AG04449 (cell line): ENCODE data around the gene NISCH.

ENCODE experiments used
- CTCF ChIA-PET: fragments of 350-600 bp; formaldehyde crosslinking; extraction: SDS; loops from one replicate; lab custom pipeline; 2021; ENCODE audit warnings: antibody characterized with exemption; lab: Yijun Ruan, JAX
- POLR2A ChIA-PET: fragments of 400-600, 350-600 bp; formaldehyde crosslinking; extraction: SDS; loops from one replicate; lab custom pipeline; 2020; ENCODE audit warnings: antibody characterized with exemption, inconsistent platforms; lab: Yijun Ruan, JAX
- DNase-seq: peaks from one replicate; pipeline ENCODE4 v3.0.0-alpha.2; 2010; ENCODE audit warnings: low read depth, low spot score
- H3K4me3 ChIP-seq: 2 replicates; pipeline ENCODE4 v1.5.1; 2011; ENCODE audit warnings: low read depth, mild to moderate bottlenecking, control low read depth, low read length
- TF ChIP-seq, protein P1 (sequence below): IDR thresholded peaks from one replicate; pipeline ENCODE4 v1.5.1; 2011; ENCODE audit warnings: mild to moderate bottlenecking, moderate library complexity, low read length, control low read depth, inconsistent platforms; ENCODE audit not compliant: insufficient read depth; ENCODE audit errors: missing control alignments

NISCH gene

DNA sequence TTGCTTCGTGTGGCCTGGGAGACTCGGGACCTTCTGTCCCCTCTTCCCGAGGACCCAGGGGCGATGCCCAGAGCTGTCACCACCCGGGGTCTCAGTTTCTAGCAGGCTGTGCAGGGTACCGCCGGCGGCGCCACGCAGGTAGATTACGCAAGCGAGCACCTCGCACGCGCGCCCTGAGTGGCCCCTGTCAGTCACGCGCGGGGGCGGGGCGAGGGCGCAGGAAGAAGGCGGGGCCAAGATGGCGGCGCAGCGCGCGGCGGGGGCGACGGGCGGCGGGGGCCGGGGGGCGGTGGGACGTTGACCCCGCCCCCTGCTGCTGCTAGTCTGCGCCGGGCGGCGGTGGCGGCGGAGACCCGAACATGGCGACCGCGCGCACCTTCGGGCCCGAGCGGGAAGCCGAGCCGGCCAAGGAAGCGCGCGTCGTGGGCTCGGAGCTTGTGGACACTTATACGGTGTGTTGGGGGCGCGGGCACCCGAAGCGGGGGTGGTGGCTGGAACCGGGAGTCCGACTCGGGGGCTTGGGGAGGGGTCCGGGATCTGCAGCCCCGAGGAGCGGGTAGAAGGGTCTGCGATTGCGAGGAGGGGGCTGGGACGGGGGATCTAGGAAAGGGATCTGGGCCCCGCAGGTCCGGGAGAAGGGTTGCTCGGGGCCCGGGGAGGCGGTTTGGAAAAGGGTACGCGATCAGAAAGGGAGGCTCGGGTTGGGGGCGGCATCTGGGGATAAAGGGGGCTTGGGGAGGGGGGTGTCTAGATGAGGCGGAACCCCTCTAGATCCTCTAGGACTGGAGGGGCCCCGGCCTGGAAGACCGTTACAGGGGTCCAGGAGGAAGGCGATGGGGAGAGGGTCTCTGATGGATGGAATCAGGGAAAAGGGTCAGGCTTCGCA is at the start of gene NISCH:
Gene NISCH, plus strand, starts transcription at position 322 of the 886 bp plus-strand sequence. Its CDS starts 38 bp downstream, at position 360.
- ChIA-PET POLR2A (interaction anchor here (2.0 kb wide), 1 partner anchor 10 kb away, joined by 5 read pairs; no protein-coding TSS in a partner anchor), CTCF (interaction anchor here (7.7 to 26.2 kb wide), 2 partner anchors 9 to 30 kb away, joined by 53 to 1004 read pairs; partner anchors contain the start of gene SEMA3G)
- no peak for DNase-seq
- TF ChIP-seq, protein P1, sequence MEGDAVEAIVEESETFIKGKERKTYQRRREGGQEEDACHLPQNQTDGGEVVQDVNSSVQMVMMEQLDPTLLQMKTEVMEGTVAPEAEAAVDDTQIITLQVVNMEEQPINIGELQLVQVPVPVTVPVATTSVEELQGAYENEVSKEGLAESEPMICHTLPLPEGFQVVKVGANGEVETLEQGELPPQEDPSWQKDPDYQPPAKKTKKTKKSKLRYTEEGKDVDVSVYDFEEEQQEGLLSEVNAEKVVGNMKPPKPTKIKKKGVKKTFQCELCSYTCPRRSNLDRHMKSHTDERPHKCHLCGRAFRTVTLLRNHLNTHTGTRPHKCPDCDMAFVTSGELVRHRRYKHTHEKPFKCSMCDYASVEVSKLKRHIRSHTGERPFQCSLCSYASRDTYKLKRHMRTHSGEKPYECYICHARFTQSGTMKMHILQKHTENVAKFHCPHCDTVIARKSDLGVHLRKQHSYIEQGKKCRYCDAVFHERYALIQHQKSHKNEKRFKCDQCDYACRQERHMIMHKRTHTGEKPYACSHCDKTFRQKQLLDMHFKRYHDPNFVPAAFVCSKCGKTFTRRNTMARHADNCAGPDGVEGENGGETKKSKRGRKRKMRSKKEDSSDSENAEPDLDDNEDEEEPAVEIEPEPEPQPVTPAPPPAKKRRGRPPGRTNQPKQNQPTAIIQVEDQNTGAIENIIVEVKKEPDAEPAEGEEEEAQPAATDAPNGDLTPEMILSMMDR: no peak
- H3K4me3 ChIP-seq: peak within 1 kb of the TSS; percentile 84

GRCh38 chr3:52406231-52406661 is 49.2 kb upstream of the NISCH start:
- no peak for DNase-seq
- ChIA-PET CTCF (interaction anchor here (2.4 to 2.8 kb wide), 2 partner anchors 22 to 41 kb away, joined by 6 to 12 read pairs; no protein-coding TSS in a partner anchor), POLR2A (no interaction called here)
- no peak overlapping the region for H3K4me3 ChIP-seq
- TF ChIP-seq, protein P1: no peak

GRCh38 chr3:52406791-52407510 is 48.5 kb upstream of the NISCH start:
- POLR2A ChIA-PET: no interaction called here
- no peak for DNase-seq

GRCh38 chr3:52407779-52408178 is 47.6 kb upstream of the NISCH start:
- ChIA-PET CTCF (interaction anchor here (2.8 kb wide), 1 partner anchor 39 kb away, joined by 12 read pairs; no protein-coding TSS in a partner anchor), POLR2A (no interaction called here)
- TF ChIP-seq, protein P1: no peak
- no peak overlapping the region; the same call in 1 of the 2 replicates for H3K4me3 ChIP-seq
- no peak for DNase-seq

More at GRCh38 chr3:52406791-52407510, 48.5 kb upstream of the NISCH start:
- CTCF ChIA-PET: interaction anchor here (2.4 to 2.8 kb wide), 2 partner anchors 22 to 40 kb away, joined by 6 to 12 read pairs; no protein-coding TSS in a partner anchor
- TF ChIP-seq, protein P1: no peak
- no peak overlapping the region for H3K4me3 ChIP-seq

GRCh38 chr3:52408466-52408865 is 46.9 kb upstream of the NISCH start:
- no peak for DNase-seq
- CTCF ChIA-PET: interaction anchor here (2.8 kb wide), 1 partner anchor 39 kb away, joined by 12 read pairs; no protein-coding TSS in a partner anchor
- POLR2A ChIA-PET: no interaction called here
- H3K4me3 ChIP-seq: peak overlapping the region; percentile 95
- TF ChIP-seq, protein P1: no peak
